ENCODE measurements around the gene TRAK2. TPM values are rescaled to one million over a fixed set of nuclear protein-coding genes. Genes with fewer than 3 reads are reported as not detected.

Gene TRAK2
- total and polyA plus RNA-seq, 2 of the 13 experiments (the other 11 are each of a cell fraction or from before 2014, with no cell fraction given), result 7.7 to 21.0 TPM

DNA sequence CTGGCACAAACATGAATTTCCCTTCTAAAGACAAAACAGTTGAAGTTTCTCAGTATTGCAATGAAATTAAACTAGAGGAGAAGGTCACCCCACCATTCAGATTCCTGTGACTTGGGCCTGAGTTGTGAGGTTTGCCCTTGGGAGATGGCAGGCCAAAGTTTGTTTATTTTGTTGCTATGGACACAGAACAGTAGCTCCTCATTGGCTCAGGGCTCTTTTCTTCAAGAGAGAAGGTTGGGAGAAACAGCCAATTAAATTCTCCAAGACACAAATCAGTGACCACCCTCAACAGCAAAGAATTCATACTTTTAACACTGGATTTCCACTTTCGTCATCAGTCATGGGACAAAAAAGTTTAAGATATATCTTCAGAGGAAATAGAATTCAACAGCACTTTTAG lies 94.0 kb downstream of the TRAK2 start, which contains the start of gene FLACC1 (continued):
- TF ChIP-seq FOXA3 (CRISPR knock-in tag; IDR thresholded peaks at IDR 0.05), result peak; percentile 30; the same call in 1 of the 2 replicates
- TF ChIP-seq FOXJ3 (CRISPR knock-in tag; IDR thresholded peaks at IDR 0.05; ENCODE audit: borderline replicate concordance), result 0 out of 2 replicates have a peak, but pooled peaks have one; percentile 61
- peak; percentile 23; the same call in 1 of the 2 replicates for TF ChIP-seq ZMYM4 (CRISPR knock-in tag; IDR thresholded peaks at IDR 0.05)
- TF ChIP-seq IRF2 (CRISPR knock-in tag; IDR thresholded peaks at IDR 0.05), result no peak
- peak; percentile 85 for TF ChIP-seq RFX3 (CRISPR knock-in tag; IDR thresholded peaks at IDR 0.05)
- TF ChIP-seq NCOA1 (CRISPR knock-in tag; IDR thresholded peaks at IDR 0.05), result no peak

GRCh38 chr2:201353116-201353515 lies 98.1 kb downstream of the TRAK2 start:
- no peaks in the 10 kb centered on the region for H3K9me3 ChIP-seq (ENCODE audit: low read length)
- POLR2A ChIA-PET, result no interaction called here
- CTCF ChIA-PET (ENCODE audit: low intra/inter-chr PET ratio, low total read pairs), result no interaction called here
- in situ Hi-C loops (cut with HindIII; ENCODE audit: extremely low pct_ligation_motif_present, low pct_unique_long_range_greater_than_20kb), result no loop called here
- BruUV-seq (replicated peaks), result no TSS peak
- no peaks in the 10 kb centered on the region for H4K20me1 ChIP-seq (ENCODE audit: insufficient read depth, low read length)
- no peaks in the 10 kb centered on the region; a peak in 1 of 5 replicates for H3K27me3 ChIP-seq (ENCODE audit: control insufficient read depth in 1 of 2, insufficient read depth in 2 of 2, low read length in 2 of 2)
- no peak overlapping the region for H3K4me2 ChIP-seq (ENCODE audit: low read depth, low read length)
- no peak overlapping the region for H3K9ac ChIP-seq (ENCODE audit: insufficient read depth, low read depth, low read length)
- no peak for FAIRE-seq
- H3K27ac ChIP-seq (ENCODE audit: extremely low read length, insufficient read depth, low read length), result no peak overlapping the region
- no peak for TF ChIP-seq HNRNPUL1 (IDR thresholded peaks at IDR 0.05; ENCODE audit: low read depth, low read length)
- TF ChIP-seq, protein P1, sequence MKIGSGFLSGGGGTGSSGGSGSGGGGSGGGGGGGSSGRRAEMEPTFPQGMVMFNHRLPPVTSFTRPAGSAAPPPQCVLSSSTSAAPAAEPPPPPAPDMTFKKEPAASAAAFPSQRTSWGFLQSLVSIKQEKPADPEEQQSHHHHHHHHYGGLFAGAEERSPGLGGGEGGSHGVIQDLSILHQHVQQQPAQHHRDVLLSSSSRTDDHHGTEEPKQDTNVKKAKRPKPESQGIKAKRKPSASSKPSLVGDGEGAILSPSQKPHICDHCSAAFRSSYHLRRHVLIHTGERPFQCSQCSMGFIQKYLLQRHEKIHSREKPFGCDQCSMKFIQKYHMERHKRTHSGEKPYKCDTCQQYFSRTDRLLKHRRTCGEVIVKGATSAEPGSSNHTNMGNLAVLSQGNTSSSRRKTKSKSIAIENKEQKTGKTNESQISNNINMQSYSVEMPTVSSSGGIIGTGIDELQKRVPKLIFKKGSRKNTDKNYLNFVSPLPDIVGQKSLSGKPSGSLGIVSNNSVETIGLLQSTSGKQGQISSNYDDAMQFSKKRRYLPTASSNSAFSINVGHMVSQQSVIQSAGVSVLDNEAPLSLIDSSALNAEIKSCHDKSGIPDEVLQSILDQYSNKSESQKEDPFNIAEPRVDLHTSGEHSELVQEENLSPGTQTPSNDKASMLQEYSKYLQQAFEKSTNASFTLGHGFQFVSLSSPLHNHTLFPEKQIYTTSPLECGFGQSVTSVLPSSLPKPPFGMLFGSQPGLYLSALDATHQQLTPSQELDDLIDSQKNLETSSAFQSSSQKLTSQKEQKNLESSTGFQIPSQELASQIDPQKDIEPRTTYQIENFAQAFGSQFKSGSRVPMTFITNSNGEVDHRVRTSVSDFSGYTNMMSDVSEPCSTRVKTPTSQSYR (CRISPR knock-in tag; IDR thresholded peaks at IDR 0.05; ENCODE audit: borderline replicate concordance), result no peak
- TF ChIP-seq FOXK2 (IDR thresholded peaks at IDR 0.05), result no peak
- no peak for TF ChIP-seq SMYD3 (CRISPR knock-in tag; IDR thresholded peaks at IDR 0.05)
- H3K4me3 ChIP-seq (replicated peaks in 1 of 3; ENCODE audit: insufficient read depth in 1 of 3, low read depth in 2 of 3, low read length in 3 of 3), result no peak overlapping the region
- no peak for DNase-seq (ENCODE audit: low spot score)
- no peaks in the 10 kb centered on the region for H3K36me3 ChIP-seq (replicated peaks in 1 of 2; ENCODE audit: control insufficient read depth in 1 of 2, insufficient read depth in 2 of 2, low read length in 2 of 2)
- no peaks in the 10 kb centered on the region for H3K79me2 ChIP-seq (ENCODE audit: insufficient read depth, low read length)
- no peak for ATAC-seq
- H3K4me1 ChIP-seq (ENCODE audit: insufficient read depth, low read length), result peaks cover 23% of the 10 kb centered on the region
- no peak overlapping the region for H2AFZ ChIP-seq (ENCODE audit: low read length)
- 81% methylated on average over 1 of the region's 1 CpG for WGBS (ENCODE audit: low lambda C conversion rate)
- intact Hi-C loops (cut with micrococcal nuclease; ENCODE audit: unreplicated experiment), result no loop called here

Measured in HepG2 (cell line).